ENCODE measurements around the gene FBXO24. TPM values are rescaled to one million over a fixed set of nuclear protein-coding genes. Genes with fewer than 3 reads are reported as not detected.
A peak's percentile ranks its signal among the peaks of the same experiment; 100 is the strongest.

The FBXO24 gene
- total and polyA plus RNA-seq, 9 donors: 0.33 to 2.2 (median 0.63) TPM

- H3K4me3 ChIP-seq: peak overlapping the region; percentile 75
- no peaks in the 10 kb centered on the region for H3K9me3 ChIP-seq
- H3K27ac ChIP-seq: peak overlapping the region; percentile 83 to 86
- intact Hi-C loops (cut with DNase I): loop anchor here in 1 of 4 donors (2.0 to 5.0 kb wide), 2 partner anchors 17 to 69 kb away; partner anchors contain the start of genes FBXO24, GNB2 and LRCH4
- no peaks in the 10 kb centered on the region for H3K36me3 ChIP-seq
- TF ChIP-seq POLR2A (IDR thresholded peaks at IDR 0.05) (no peak), EP300 (IDR thresholded peaks at IDR 0.05) (no peak), CTCF (IDR thresholded peaks at IDR 0.05) (no peak)
- peaks cover 19% of the 10 kb centered on the region for H3K4me1 ChIP-seq (ENCODE audit: insufficient read depth)
- DNase-seq: peak in 2 of 5 donors; percentile 38 to 42
- WGBS, 3 donors: 5 to 13% (median 9%) methylated on average over 10 of the region's 10 CpGs
- H3K27me3 ChIP-seq: no peaks in the 10 kb centered on the region
Observed at GRCh38 chr7:100603726-100604027, 17.5 kb downstream of the FBXO24 start.

GRCh38 chr7:100604028-100604975 lies 18.2 kb downstream of the FBXO24 start:
- intact Hi-C loops (cut with DNase I): loop anchor here in 1 of 4 donors (2.0 to 5.0 kb wide), 2 partner anchors 18 to 68 kb away; partner anchors contain the start of genes FBXO24, GNB2 and LRCH4
- Histone ChIP-seq H3K4me3 (peak overlapping the region; percentile 75), H3K36me3 (no peaks in the 10 kb centered on the region), H3K4me1 (ENCODE audit: insufficient read depth) (peaks cover 19% of the 10 kb centered on the region), H3K9me3 (no peaks in the 10 kb centered on the region), H3K27me3 (no peaks in the 10 kb centered on the region), H3K27ac (peak overlapping the region; percentile 83 to 86)
- 1 to 2% (median 1%) methylated on average over 56 to 67 of the region's 70 CpGs for WGBS, 3 donors
- peak; percentile 79 to 88 (median 85) for DNase-seq
- TF ChIP-seq POLR2A (IDR thresholded peaks at IDR 0.05) (peak; percentile 81), EP300 (IDR thresholded peaks at IDR 0.05) (no peak), CTCF (IDR thresholded peaks at IDR 0.05) (peak in 2 of 3 donors; percentile 39 to 76)

- no peaks in the 10 kb centered on the region for H3K27me3 ChIP-seq
- peak overlapping the region; percentile 75 for H3K4me3 ChIP-seq
- no peaks in the 10 kb centered on the region for H3K36me3 ChIP-seq
- intact Hi-C loops (cut with DNase I): loop anchor here in 2 of 4 donors (2.0 to 5.0 kb wide), 3 partner anchors 18 to 72 kb away; partner anchors contain the start of genes FBXO24 (in 1 of the 2), GNB2 (in 1 of the 2) and LRCH4 (in 1 of the 2)
- 30 to 46% (median 40%) methylated on average over 61 to 68 of the region's 68 CpGs for WGBS, 3 donors
- DNase-seq: peak; percentile 45 to 74 (median 71)
- H3K4me1 ChIP-seq (ENCODE audit: insufficient read depth): peaks cover 19% of the 10 kb centered on the region
- peak overlapping the region; percentile 83 to 86 for H3K27ac ChIP-seq
- TF ChIP-seq POLR2A (IDR thresholded peaks at IDR 0.05): no peak
- no peak for TF ChIP-seq CTCF (IDR thresholded peaks at IDR 0.05)
- no peak for TF ChIP-seq EP300 (IDR thresholded peaks at IDR 0.05)
- no peaks in the 10 kb centered on the region for H3K9me3 ChIP-seq
Observed at GRCh38 chr7:100604976-100605911, 19.1 kb downstream of the FBXO24 start.

GRCh38 chr7:100606313-100606712 lies 20.2 kb downstream of the FBXO24 start:
- no peaks in the 10 kb centered on the region for H3K36me3 ChIP-seq
- peaks cover 17% of the 10 kb centered on the region for H3K4me1 ChIP-seq (ENCODE audit: insufficient read depth)
- DNase-seq: no peak
- no peak overlapping the region for H3K4me3 ChIP-seq
- intact Hi-C loops (cut with DNase I): loop anchor here in 1 of 4 donors (5.0 kb wide), 1 partner anchor 71 kb away; no protein-coding TSS in a partner anchor
- no peaks in the 10 kb centered on the region for H3K9me3 ChIP-seq
- no peak overlapping the region for H3K27ac ChIP-seq
- H3K27me3 ChIP-seq: no peaks in the 10 kb centered on the region
- 89 to 94% (median 91%) methylated on average over 12 of the region's 12 CpGs for WGBS, 3 donors
- no peak for TF ChIP-seq CTCF (IDR thresholded peaks at IDR 0.05)
- no peak for TF ChIP-seq POLR2A (IDR thresholded peaks at IDR 0.05)
- no peak for TF ChIP-seq EP300 (IDR thresholded peaks at IDR 0.05)
